SH-SY5Y (cell line): Measurements from ENCODE around the gene LPIN2.

ENCODE experiments used
- GATA2 ChIP-seq: IDR thresholded peaks from 2 replicates; pipeline ENCODE4 v1.6.1; 2011; ENCODE audit warnings: mild to moderate bottlenecking, low read depth, low read length
- GATA3 ChIP-seq: IDR thresholded peaks from 2 replicates; pipeline ENCODE4 v1.6.1; 2011; ENCODE audit warnings: low read depth, mild to moderate bottlenecking, low read length, moderate library complexity

DNA sequence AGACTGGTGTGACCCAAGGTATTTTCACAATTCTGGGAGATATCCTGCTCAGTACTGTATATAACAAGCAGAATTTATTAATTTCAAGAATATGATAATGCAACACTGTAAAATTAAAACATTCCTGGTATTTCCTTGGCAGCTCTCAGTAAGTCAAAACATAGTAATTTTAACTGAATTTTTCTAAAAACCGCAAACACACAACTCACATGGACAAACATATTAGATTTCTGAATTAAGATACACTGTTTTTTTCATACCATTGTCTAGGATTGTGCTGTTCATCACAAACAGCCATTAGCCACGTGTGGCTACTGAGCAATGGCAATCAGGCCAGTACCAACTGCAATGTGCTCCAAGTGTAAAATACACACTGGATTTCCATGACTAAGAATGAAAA is 29.6 kb downstream of the LPIN2 start:
- TF ChIP-seq GATA2, result no peak
- no peak for TF ChIP-seq GATA3
